ENCODE results near the gene CCSER1. TPM values are rescaled to one million over a fixed set of nuclear protein-coding genes. Genes with fewer than 3 reads are reported as not detected.

Gene CCSER1
- total and polyA plus RNA-seq, 4 donors, result 0.61 to 23.0 (median 3.8) TPM

- no peak overlapping the region for H3K4me3 ChIP-seq
- no peaks in the 10 kb centered on the region for H3K9me3 ChIP-seq (ENCODE audit: control insufficient read depth in 4 of 4, insufficient read depth in 3 of 4, low read length in 3 of 4)
- H3K27me3 ChIP-seq (ENCODE audit: control insufficient read depth in 3 of 3, insufficient read depth in 3 of 3, low read length in 2 of 3), result no peaks in the 10 kb centered on the region
- H3K9ac ChIP-seq (ENCODE audit: insufficient read depth in 1 of 2, low read length in 2 of 2), result no peak overlapping the region
- TF ChIP-seq CTCF (IDR thresholded peaks at IDR 0.05; ENCODE audit: control extremely low read depth, extremely low read depth), result no peak
- ATAC-seq (ENCODE audit: insufficient read depth, low FRiP score), result peak; percentile 76
- peaks cover 0 to 3% (median 0%) of the 10 kb centered on the region in 4 donors for H3K36me3 ChIP-seq (ENCODE audit: control insufficient read depth in 4 of 4, insufficient read depth in 4 of 4, low read length in 4 of 4)
- DNase-seq, result no peak
- peaks cover 0 to 3% (median 0%) of the 10 kb centered on the region in 5 donors for H3K4me1 ChIP-seq (ENCODE audit: control insufficient read depth in 5 of 5, insufficient read depth in 5 of 5, low read length in 5 of 5)
- 52 to 73% methylated on average over 2 of the region's 2 CpGs for WGBS, 2 donors
- H3K27ac ChIP-seq (ENCODE audit: low read depth in 1 of 2, low read length in 1 of 2), result no peak overlapping the region
Observed at GRCh38 chr4:90317785-90318184, 190.6 kb downstream of the CCSER1 start.

GRCh38 chr4:90318193-90318592 lies 191.0 kb downstream of the CCSER1 start:
- Histone ChIP-seq H3K9ac (ENCODE audit: insufficient read depth in 1 of 2, low read length in 2 of 2) (no peak overlapping the region), H3K4me3 (no peak overlapping the region)
- no peak for TF ChIP-seq CTCF (IDR thresholded peaks at IDR 0.05; ENCODE audit: control extremely low read depth, extremely low read depth)

GRCh38 chr4:90328558-90328957 lies 201.4 kb downstream of the CCSER1 start:
- DNase-seq, result peak in 2 of 3 donors; percentile 6 to 17

More at GRCh38 chr4:90318193-90318592, 191.0 kb downstream of the CCSER1 start:
- Histone ChIP-seq H3K36me3 (ENCODE audit: control insufficient read depth in 4 of 4, insufficient read depth in 4 of 4, low read length in 4 of 4) (peaks cover 0 to 2% (median 0%) of the 10 kb centered on the region in 4 donors), H3K27ac (ENCODE audit: low read depth in 1 of 2, low read length in 1 of 2) (no peak overlapping the region), H3K9me3 (ENCODE audit: control insufficient read depth in 4 of 4, insufficient read depth in 3 of 4, low read length in 3 of 4) (no peaks in the 10 kb centered on the region), H3K27me3 (ENCODE audit: control insufficient read depth in 3 of 3, insufficient read depth in 3 of 3, low read length in 2 of 3) (no peaks in the 10 kb centered on the region), H3K4me1 (ENCODE audit: control insufficient read depth in 5 of 5, insufficient read depth in 5 of 5, low read length in 5 of 5) (peaks cover 0 to 3% (median 0%) of the 10 kb centered on the region in 5 donors)
- ATAC-seq (ENCODE audit: insufficient read depth, low FRiP score), result no peak
- 60 to 74% methylated on average over 2 of the region's 2 CpGs for WGBS, 2 donors
- peak in 2 of 3 donors; percentile 27 to 53 for DNase-seq

More at GRCh38 chr4:90328558-90328957, 201.4 kb downstream of the CCSER1 start:
- no peaks in the 10 kb centered on the region for H3K27me3 ChIP-seq (ENCODE audit: control insufficient read depth in 3 of 3, insufficient read depth in 3 of 3, low read length in 2 of 3)
- ATAC-seq (ENCODE audit: insufficient read depth, low FRiP score), result no peak
- H3K4me3 ChIP-seq, result no peak overlapping the region
- no peak for TF ChIP-seq CTCF (IDR thresholded peaks at IDR 0.05; ENCODE audit: control extremely low read depth, extremely low read depth)
- H3K36me3 ChIP-seq (ENCODE audit: control insufficient read depth in 4 of 4, insufficient read depth in 4 of 4, low read length in 4 of 4), result no peaks in the 10 kb centered on the region
- no peaks in the 10 kb centered on the region for H3K9me3 ChIP-seq (ENCODE audit: control insufficient read depth in 4 of 4, insufficient read depth in 3 of 4, low read length in 3 of 4)
- WGBS, 2 donors, result 4 to 26% methylated on average over 2 of the region's 2 CpGs
- H3K27ac ChIP-seq (ENCODE audit: low read depth in 1 of 2, low read length in 1 of 2), result no peak overlapping the region
- H3K4me1 ChIP-seq (ENCODE audit: control insufficient read depth in 5 of 5, insufficient read depth in 5 of 5, low read length in 5 of 5), result peaks cover 0 to 4% (median 0%) of the 10 kb centered on the region in 5 donors
- H3K9ac ChIP-seq (ENCODE audit: insufficient read depth in 1 of 2, low read length in 2 of 2), result no peak overlapping the region
